GM06990 (cell line): ENCODE measurements around the gene TTPAL.

Experiments used
- DNase-seq: peaks from one replicate; pipeline ENCODE4 v3.0.0-alpha.2; 2011; ENCODE audit not compliant: insufficient read length; ENCODE audit errors: extremely low read depth
- H3K27me3 ChIP-seq: replicated peaks from 2 replicates; pipeline ENCODE4 v1.6.0; 2011; ENCODE audit warnings: low read length; ENCODE audit not compliant: control insufficient read depth, insufficient read depth
- H3K36me3 ChIP-seq: 2 replicates; pipeline ENCODE4 v1.5.1; 2011; ENCODE audit warnings: low read length; ENCODE audit not compliant: control insufficient read depth, insufficient read depth
- H3K4me3 ChIP-seq: replicated peaks from 2 replicates; pipeline ENCODE4 v1.5.1; 2011; ENCODE audit warnings: low read depth, mild to moderate bottlenecking, control low read depth, low read length
- CTCF ChIP-seq: IDR thresholded peaks from 2 replicates; pipeline ENCODE4 v1.5.1; 2011; ENCODE audit warnings: low read length, control low read depth, mild to moderate bottlenecking, inconsistent platforms; ENCODE audit not compliant: insufficient read depth, poor library complexity, severe bottlenecking

The TTPAL gene

GRCh38 chr20:44475694-44476560 lies at the start of gene TTPAL:
TSS of gene TTPAL (plus strand) at chr20:44475874. CDS start at chr20:44480000, 4,126 bp downstream.
- peak; percentile 93 for DNase-seq
- peaks cover 10% of the 10 kb centered on the region for H3K36me3 ChIP-seq

GRCh38 chr20:44425923-44426322 lies 49.8 kb upstream of the TTPAL start:
- no peaks in the 10 kb centered on the region; the same call in none of the 2 replicates for H3K27me3 ChIP-seq
- H3K4me3 ChIP-seq = no peak overlapping the region
- DNase-seq = no peak
- TF ChIP-seq CTCF = no peak
- H3K36me3 ChIP-seq = no peaks in the 10 kb centered on the region

More at GRCh38 chr20:44475694-44476560, at the start of gene TTPAL:
- peak; percentile 37 for TF ChIP-seq CTCF
- peak within 1 kb of the TSS; percentile 86 for H3K4me3 ChIP-seq
- no peaks in the 10 kb centered on the region for H3K27me3 ChIP-seq

- Histone ChIP-seq H3K27me3 (no peaks in the 10 kb centered on the region; the same call in none of the 2 replicates), H3K36me3 (no peaks in the 10 kb centered on the region), H3K4me3 (no peak overlapping the region)
- no peak for DNase-seq
- no peak for TF ChIP-seq CTCF
Measured at GRCh38 chr20:44426879-44427790, 48.5 kb upstream of the TTPAL start.

GRCh38 chr20:44427804-44428173 lies 47.9 kb upstream of the TTPAL start:
- Histone ChIP-seq H3K27me3 (no peaks in the 10 kb centered on the region; the same call in none of the 2 replicates), H3K36me3 (no peaks in the 10 kb centered on the region), H3K4me3 (no peak overlapping the region)
- no peak for DNase-seq
- TF ChIP-seq CTCF = no peak

- no peak for TF ChIP-seq CTCF
- DNase-seq = no peak
- Histone ChIP-seq H3K36me3 (no peaks in the 10 kb centered on the region), H3K27me3 (no peaks in the 10 kb centered on the region; the same call in none of the 2 replicates), H3K4me3 (no peak overlapping the region)
Measured at GRCh38 chr20:44428174-44429016, 47.3 kb upstream of the TTPAL start.
